Right renal pelvis (tissue), 4 donors: ENCODE results near the gene DENND1A. TPM values are rescaled to one million over a fixed set of nuclear protein-coding genes. Genes with fewer than 3 reads are reported as not detected.
"Not testable (repeated sequence)": the region's sequence is repeated elsewhere in the genome, so short reads cannot be mapped to it uniquely, and the experiment has no call there.

Source experiments
- DNase-seq, 4 donors: peaks; one replicate each; pipeline ENCODE4 v3.0.0-alpha.2; 2013; ENCODE audit warnings: low read depth in 4 of 4, low spot score in 3 of 4, missing footprints in 1 of 4
- polyA plus RNA-seq, 4 donors: library from polyadenylated mRNA; unstranded; fragments of 120-200 nt; gene quantifications; one replicate each; pipeline ENCODE4 v1.2.1, GENCODE V29; 2013; ENCODE audit not compliant: insufficient read length in 4 of 4

Gene DENND1A
- polyA plus RNA-seq, 4 donors: 21.3 to 24.4 (median 23.3) TPM

DNA sequence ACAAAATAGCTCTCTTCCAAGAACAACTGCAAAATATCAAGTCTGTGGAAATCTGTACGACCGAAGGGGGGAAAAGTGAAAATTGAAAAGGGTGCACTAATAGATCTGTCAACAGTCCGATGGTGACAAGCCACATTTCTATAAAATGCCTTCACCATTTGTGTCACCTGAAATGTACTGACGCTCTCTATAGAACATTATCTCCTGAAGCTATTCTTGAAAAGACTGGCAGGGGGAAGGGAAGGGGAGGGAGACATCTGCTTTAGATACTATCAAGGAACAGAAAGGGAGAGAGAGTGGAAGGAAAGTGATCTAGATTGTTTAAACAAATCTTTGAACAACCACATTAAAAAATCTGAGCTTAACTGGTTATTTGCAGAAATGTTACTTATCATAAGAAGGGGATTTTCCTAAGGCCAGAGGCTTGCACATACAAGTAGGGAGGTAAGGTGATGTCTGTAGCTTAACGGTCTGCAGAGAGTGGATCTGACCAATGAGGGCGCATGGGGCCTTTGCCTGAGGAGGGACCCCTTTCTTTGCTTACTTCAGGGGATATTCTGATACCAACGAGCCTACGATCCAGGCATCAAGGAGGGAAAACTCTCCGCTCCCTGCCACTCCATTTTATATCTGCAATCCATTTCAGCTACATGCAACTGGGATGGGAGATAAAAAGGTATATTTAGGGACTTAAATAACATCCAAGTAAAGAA lies 481.8 kb downstream of the DENND1A start:
- DNase-seq: no peak

DNA sequence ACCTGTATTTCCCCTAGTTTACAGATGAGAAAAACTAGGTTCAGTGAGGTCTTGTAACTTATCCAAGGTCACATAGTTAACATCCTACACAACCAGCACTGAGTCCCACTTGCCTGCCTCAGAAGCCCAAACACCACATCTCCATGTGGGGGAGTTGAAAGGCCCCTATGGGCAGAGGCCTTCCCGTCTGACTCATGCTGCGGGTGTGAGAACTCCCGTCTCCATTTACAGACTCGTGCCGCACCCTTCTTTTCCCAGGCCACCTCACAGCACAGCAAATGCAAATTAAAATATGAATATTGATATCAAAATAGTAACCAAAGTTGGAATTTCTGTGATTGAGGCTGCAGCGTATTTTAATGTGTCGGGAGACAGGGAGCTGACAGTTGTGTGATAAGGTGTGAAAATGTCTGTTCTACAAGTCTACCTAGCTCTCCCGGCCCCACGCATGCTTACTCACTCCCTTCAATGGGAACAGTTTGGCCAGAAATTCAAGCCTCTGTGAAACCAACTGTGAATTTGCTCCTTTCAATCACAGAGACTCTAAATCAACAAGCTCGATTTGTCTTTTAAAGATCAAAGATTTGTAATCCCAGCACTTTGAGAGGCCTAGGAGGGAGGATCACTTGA lies 483.8 kb downstream of the DENND1A start:
- no peak for DNase-seq

DNA sequence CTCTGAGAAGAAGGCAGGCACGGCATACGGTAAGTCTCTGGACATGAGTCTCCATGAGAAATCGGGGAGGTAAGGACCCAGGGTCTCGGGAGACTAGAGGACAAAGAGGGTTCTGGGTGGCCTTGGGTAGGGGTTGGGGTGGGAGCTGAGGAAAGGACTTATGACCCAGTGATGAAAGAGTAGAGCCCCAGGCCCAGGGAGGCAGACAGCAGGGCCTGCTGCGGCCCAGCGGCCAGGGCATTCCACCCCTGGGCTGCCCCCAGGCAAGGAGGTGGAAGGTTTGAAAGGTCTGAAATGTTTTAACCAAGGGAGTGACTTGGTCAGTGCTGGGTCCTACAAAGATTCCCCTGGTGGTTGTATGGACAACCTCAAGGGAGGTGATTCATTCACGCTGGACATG lies 484.8 kb downstream of the DENND1A start:
- DNase-seq: no peak

DNA sequence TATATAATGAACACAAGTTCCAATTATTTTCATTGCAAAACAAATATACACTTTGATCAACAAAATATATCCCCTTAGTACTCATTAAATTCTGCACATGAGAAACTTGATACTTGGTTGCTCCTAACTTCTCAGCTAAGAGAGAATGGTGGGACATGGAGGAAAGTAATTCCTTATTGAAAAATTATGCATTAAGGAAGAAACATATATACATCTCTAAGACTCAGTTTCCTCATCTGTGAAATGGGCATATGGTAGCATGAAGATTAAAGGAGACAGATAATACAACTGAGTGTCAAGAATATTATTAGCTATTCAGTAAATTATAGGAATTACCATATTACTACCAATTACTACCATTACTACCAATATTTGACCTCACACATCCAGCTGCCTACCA lies 488.2 kb downstream of the DENND1A start:
- no peak for DNase-seq

- DNase-seq: no peak
Observed at GRCh38 chr9:123440256-123440655, 489.7 kb downstream of the DENND1A start.

DNA sequence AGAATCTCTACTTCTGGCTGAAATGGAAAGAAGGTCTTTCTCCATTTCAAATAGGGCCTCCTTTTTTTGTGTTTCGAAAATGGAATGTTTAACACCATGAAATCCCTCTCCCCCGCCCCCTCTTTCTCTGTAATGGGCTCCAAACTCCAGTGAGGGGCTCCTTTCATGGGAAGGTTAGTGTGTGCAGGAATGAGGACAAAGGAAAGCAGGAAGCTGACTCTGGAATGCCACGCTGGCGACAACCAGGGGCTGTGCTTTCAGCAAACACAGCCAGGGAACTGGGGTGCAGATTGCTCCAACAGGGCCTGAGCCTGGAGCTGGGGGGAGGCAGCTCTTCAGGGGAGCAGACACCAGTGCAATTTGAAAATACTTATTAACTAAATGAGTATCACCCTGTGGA lies 491.1 kb downstream of the DENND1A start:
- DNase-seq: no peak

- no peak for DNase-seq
Observed at GRCh38 chr9:123438321-123438720, 491.6 kb downstream of the DENND1A start.

GRCh38 chr9:123437201-123437600 lies 492.7 kb downstream of the DENND1A start:
- no peak for DNase-seq

DNA sequence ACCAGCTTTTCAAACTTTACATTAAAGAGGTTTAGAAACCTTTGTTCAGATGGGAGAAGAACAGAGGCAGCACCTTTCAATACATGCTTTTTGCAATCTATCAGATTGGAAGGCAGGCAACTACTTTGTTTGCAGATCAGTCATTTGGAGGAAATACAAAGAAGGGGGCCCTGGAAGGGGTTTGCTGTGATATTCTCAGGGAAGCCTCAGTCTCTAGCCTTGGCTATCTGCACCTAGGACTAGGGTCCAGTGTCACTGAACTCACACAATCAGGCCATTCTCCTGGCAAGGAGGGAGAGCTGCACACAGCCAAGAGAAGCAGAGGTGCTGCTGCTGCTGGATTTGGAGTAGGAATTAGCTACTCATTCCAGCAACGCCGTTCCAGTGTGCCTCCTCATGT lies 494.5 kb downstream of the DENND1A start:
- no peak for DNase-seq

GRCh38 chr9:123434619-123435240 lies 495.2 kb downstream of the DENND1A start:
- no peak for DNase-seq

DNA sequence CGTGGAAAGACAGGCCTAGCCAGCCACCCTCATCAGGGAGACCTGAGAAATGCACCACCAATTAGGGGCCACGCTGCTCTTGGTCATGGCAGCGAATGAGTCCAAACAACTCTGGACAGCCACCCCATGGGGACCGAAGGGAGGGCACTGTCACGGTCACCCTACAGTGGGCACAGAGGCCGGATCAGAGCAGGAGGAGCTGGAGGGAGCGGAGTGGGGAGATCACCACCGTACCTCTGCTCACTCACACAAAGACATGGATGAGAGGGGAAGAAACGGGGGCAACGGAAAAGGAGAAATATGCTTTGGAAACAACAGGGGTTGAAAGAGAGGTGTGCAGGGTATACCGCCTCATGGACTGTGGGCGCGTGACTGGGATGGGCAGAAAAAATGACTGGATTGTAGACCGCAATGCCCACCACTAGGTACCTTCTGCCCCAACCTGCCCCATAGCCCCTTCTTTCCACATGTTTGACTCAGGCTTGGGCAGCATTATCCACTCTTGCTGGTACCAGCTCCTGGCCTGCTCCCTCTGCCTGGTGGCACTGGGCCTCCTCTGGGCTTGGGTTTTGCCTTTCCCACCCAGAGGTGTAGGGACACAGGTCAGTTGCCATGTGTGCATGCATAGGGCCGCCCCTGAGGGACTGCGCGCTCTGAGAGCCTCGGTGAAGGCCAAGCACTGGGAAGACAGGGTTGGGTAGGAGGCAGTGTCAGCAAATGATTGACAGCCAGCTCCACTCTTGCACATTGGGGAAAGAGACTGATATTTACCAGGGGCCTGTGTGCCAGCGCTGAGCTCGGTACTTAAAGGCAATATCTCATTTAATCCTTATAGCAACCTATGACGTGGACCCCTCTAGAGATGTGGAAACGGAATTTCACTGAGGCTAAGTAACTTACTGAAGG lies 497.3 kb downstream of the DENND1A start:
- no peak for DNase-seq

GRCh38 chr9:123431581-123431980 lies 498.3 kb downstream of the DENND1A start:
- no peak for DNase-seq

- not testable (repeated sequence) for DNase-seq
Observed at GRCh38 chr9:123428450-123428849, 501.5 kb downstream of the DENND1A start.

GRCh38 chr9:123426406-123426805 lies 503.5 kb downstream of the DENND1A start:
- DNase-seq: no peak

DNA sequence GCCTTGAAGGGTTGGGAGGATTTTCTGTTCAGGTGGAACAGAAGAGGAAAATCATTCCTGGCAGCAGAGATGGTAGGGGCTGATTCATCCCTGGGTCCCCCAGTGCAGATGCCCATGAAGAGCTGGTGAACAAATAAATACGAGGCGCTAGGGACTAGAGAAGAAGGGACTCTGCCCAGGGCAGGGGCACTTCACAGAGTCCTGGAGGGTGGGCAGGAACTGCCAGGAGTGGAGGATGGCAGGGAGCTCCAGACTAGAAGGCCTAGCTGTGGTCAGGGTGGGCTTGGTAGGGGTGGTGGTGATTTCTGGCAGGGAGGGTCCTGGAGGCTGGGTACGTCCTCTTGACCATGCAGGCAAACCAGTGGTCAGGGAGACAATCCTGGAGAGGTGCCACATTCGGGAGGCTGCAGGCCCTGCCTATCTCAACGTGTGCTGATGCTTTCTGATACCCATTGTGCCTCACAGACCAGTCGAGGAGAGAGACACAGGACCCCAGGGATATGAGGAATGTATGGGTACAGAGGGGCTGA lies 504.0 kb downstream of the DENND1A start:
- DNase-seq: no peak

- DNase-seq: no peak
Observed at GRCh38 chr9:123425261-123425821, 504.6 kb downstream of the DENND1A start.

- no peak for DNase-seq
Observed at GRCh38 chr9:123424552-123425225, 505.2 kb downstream of the DENND1A start.

- no peak for DNase-seq
Observed at GRCh38 chr9:123424131-123424530, 505.8 kb downstream of the DENND1A start.

DNA sequence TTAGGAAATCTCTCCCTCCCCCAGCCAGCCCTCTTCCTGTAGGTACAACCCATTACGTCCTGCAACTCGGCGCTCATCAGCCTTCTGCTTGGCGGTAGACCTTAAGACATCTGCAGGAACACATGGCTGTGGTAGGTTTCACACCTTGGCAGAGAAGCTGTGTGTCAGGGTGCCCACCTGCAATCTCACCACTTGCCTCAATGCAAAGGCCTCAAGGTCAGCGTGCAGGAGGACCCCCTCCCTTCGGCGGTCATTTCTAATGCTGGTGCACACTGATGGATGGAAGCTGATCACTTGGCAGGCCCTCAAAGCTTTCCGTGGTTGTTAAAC lies 506.6 kb downstream of the DENND1A start:
- DNase-seq: no peak
